Upper lobe of left lung (tissue), 4 donors: ENCODE measurements around the gene HTR1A.

Source experiments
- CTCF ChIP-seq, 6 experiments: fragments of 450-650 bp in 4 of 6; fragments of 200-600 bp in 2 of 6; sonication (generic) in 2 of 6; IDR thresholded peaks; one replicate each; pipeline ENCODE4 v1.5.1; 2016 to 2019; ENCODE audit warnings: antibody characterized with exemption in 6 of 6
- POLR2A ChIP-seq, 4 donors: fragments of 450-650 bp; IDR thresholded peaks; one replicate each; pipeline ENCODE4 v1.5.1; 2016 to 2017; ENCODE audit warnings: antibody characterized with exemption in 4 of 4, mild to moderate bottlenecking in 2 of 4
- POLR2AphosphoS5 ChIP-seq, 2 donors: sonication (generic); formaldehyde crosslinking; IDR thresholded peaks; one replicate each; pipeline ENCODE4 v1.5.1; 2017; ENCODE audit warnings: antibody characterized with exemption in 2 of 2

GRCh38 chr5:63960646-63961045 lies 1.6 kb downstream of the HTR1A start:
- no peak for TF ChIP-seq CTCF (IDR thresholded peaks at IDR 0.05)
- TF ChIP-seq POLR2A (IDR thresholded peaks at IDR 0.05): no peak
- no peak for TF ChIP-seq POLR2AphosphoS5 (IDR thresholded peaks at IDR 0.05)
